Dermis blood vessel endothelial cell (primary cell): ENCODE measurements around the gene FBN3. TPM values are rescaled to one million over a fixed set of nuclear protein-coding genes. Genes with fewer than 3 reads are reported as not detected.
"Not testable (repeated sequence)": the region's sequence is repeated elsewhere in the genome, so short reads cannot be mapped to it uniquely, and the experiment has no call there.

Source experiments
- DNase-seq: peaks from one replicate; pipeline ENCODE4 v3.0.0; 2010
- total RNA-seq: library from RNA; depleted of rRNA; stranded (reverse); fragments of >200 nt; gene quantifications from 2 replicates; pipeline ENCODE4 v1.2.3, GENCODE V29; 2014

FBN3 gene
- total RNA-seq, 1 donor from 2014 or later: not detected

DNA sequence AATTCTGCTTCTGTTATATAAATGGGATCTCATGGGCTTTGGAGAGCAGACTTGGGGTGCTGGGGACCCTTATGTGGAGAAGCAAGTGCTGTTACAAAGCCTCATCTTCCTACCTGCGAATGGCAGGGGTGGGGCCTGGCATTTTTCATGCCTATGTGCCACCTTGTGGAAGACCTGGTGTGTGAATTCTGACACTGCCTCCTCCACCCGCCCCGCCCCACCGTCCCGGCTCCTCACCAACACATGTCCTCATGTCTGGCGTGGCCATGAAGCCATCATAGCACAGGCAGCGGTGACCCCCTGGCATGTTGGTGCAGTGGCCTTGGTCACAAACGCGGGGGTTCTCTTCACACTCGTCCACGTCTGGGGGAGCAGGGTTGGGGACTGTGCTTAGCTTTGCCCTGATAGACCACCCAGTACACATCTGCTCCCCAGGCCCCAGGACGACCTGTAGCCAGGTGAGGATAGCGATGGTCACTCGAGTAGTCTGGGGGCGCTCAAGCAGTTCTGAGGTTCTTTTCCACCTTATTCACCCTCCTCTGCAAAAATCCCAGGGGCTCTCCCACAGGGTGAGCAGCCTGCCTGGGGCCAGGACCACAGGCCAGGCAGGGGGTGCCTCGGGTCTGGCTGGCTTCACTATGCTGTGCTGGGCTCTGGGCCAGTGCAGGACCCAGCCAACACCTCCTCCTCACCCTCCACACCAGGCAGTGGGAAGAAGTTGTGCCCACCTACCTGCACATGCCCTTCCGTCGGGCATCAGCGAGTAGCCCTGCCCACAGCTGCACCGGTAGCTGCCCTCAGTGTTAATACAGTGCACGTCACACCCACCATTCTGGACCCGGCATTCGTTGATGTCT is 32.7 kb downstream of the FBN3 start:
- DNase-seq: no peak

- DNase-seq: no peak
Observed at GRCh38 chr19:8115805-8116396, 33.5 kb downstream of the FBN3 start.

DNA sequence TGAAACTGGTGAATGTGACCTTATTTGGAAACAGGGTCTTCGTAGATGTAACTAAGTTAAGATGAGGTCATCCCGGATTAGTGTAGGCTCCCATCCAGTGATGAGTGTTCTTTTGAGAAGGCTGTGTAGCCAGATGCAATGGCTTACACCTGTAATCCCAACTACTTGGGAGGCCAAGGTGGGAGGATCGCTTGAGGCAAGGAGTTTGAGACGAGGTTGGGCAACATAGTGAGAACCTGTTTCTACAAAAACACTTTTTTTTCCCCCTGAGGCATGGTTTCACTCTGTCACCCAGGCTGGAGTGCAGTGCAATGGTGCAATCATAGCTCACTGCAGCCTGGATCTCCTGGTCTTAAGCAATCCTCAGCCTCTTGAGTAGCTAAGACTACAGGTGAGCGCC is 36.4 kb downstream of the FBN3 start:
- DNase-seq: no peak

GRCh38 chr19:8111376-8111775 is 38.0 kb downstream of the FBN3 start:
- DNase-seq: no peak

GRCh38 chr19:8110931-8111330 is 38.5 kb downstream of the FBN3 start:
- DNase-seq: no peak

DNA sequence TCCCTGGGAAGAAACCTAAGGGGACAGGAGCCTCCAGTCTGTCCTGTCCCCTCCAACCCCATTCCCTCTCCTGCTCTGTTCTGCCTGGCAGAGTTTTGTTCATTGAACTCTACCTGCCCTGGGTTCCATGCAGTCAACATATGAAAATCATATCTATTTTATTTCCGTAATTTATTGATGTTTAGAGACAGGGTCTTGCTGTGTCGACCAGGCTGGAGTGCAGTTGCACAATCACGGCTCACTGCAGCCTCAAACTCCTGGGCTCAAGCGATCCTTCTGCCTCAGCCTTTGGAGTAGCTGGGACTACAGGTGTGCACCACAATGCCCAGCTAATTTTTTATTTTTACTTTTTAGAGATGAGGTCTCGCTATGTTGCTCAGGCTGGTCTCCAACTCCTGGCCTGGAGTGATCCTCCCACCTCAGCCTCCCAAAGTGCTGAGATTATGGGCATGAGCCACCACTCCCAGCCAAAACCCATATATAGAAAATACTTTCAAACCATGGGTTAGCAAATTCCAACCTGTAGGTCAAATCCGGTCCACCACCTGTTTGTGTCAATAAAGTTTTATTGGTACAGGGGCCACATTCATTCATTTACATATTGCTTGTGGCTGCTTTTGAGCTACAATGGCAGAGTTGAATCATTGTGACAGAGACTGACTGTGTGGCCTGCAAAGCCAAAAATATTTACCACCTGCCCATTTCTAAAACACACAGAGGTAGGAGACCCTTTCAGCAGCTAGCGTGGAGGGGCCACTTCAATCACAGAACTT is 39.3 kb downstream of the FBN3 start:
- no peak for DNase-seq

DNA sequence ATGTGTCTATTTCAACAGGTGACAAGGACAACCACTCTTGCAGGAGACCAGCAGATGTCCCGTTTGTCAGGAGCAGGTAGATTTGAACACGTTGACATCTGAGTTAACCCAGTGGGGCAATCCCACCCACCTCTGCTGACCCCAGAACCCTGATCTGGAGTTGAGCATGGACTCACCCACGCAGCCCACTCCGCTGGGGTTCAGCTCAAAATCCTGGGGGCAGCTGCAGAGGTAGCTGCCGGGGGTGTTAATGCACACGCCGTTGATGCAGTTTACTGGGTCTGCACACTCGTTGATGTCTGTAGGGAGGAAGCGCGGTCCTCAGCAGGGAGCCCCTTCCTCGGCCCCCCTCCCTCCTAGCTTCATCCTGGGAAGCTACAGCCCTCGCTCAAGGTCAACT is 39.9 kb downstream of the FBN3 start:
- no peak for DNase-seq

- no peak for DNase-seq
Observed at GRCh38 chr19:8108560-8109445, 40.6 kb downstream of the FBN3 start.

DNA sequence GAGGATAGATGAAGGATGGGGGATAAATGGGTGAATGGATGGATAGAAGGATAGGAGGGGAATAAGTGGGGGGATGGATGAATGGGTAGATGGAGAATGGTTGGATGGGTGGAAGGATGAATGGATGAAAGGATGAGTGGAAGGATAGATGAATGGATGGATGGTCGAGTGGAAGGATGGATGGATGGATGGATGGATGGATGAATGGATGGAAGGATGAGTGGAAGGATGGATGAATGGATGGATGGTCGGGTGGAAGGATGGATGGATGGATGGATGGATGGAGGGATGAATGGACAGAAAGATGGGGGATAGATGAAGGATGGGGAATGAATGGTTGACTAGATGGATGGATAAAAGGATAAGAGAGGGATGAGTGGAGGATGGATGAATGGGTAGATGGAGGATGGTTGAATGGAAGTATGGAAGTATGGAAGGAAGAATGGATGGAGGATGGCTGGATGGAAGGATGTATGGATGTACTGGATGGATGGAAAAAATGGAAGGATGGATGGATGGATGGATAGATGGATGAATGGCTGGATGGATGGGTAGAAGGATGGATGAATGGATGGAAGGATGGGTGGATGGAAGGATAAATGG is 42.0 kb downstream of the FBN3 start:
- no peak for DNase-seq

- no peak for DNase-seq
Observed at GRCh38 chr19:8105471-8105870, 43.9 kb downstream of the FBN3 start.

DNA sequence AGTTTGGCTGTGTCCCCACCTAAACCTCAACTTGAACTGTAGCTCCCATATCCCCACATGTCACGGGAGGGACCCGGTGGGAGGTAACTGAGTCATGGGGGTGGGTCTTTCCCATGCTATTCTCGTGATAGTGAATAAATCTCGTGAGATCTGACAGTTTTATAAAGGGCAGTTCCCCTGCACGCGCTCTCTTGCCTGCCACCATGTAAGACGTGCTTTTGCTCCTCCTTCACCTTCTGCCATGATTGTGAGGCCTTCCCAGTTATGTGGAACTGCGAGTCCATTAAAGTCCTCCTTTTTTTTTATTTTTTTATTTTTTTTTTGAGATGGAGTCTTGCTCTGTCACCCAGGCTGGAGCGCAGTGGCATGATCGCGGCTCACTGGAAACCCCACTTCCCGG is 47.5 kb downstream of the FBN3 start:
- not testable (repeated sequence) for DNase-seq

GRCh38 chr19:8101311-8101710 is 48.1 kb downstream of the FBN3 start:
- no peak for DNase-seq

- no peak for DNase-seq
Observed at GRCh38 chr19:8097681-8098567, 51.5 kb downstream of the FBN3 start.

DNA sequence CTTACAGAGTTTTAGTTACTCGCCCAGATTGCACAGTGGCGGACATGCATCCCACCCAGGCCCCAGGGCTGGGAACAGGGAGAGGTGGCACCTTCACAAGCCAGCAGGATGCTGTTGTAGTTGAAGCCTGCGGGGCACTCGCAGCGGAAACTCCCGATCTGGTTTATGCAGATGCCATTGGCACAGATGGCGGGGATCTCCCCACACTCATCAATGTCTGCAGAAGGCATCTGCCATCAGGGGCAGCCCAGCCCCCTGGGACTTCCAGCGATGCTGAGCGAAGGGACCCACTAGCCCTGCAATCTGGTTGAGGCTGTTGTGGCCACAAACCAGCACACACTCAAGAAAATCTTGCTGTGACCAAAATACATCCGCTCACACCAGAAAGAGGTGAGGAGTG is 52.2 kb downstream of the FBN3 start:
- no peak for DNase-seq

DNA sequence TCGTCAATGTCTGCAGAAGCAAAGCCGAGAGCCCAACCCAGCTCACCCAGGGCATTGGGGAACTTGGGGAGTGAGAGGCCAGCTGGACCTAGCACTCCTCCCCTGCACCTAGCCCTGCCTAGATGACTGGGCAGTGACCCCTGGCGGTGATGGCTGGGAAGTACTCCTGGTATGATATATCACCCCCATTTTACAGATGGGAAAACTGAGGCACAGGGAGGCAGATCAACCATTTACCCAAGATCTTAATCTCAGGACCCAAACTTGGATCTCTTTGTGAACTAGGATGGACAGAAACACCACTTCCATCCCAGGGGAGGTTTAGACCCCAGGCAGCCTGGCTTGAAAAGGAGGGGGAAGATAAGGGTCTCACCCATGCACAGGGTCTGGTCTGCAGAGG is 53.3 kb downstream of the FBN3 start:
- DNase-seq: no peak

GRCh38 chr19:8095354-8095886 is 54.0 kb downstream of the FBN3 start:
- no peak for DNase-seq

DNA sequence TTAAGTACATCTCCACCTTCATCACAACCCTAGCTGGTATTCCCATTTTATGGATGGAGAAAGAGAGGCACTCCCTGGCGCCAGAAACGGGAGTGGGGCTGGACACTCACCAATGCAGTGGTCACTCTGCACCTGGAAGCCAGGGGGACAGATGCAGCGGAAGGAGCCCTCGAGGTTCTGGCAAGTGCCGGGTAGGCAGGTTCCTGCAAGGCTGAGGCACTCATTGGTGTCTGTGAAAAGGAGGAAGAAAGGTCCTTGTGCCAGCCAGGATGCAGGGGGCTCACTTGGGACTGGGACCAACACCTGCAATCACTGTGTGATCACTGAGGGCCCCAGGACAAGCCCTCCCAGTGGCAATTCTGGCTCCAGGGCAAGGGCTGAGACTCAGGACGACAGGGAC is 55.1 kb downstream of the FBN3 start:
- DNase-seq: no peak

DNA sequence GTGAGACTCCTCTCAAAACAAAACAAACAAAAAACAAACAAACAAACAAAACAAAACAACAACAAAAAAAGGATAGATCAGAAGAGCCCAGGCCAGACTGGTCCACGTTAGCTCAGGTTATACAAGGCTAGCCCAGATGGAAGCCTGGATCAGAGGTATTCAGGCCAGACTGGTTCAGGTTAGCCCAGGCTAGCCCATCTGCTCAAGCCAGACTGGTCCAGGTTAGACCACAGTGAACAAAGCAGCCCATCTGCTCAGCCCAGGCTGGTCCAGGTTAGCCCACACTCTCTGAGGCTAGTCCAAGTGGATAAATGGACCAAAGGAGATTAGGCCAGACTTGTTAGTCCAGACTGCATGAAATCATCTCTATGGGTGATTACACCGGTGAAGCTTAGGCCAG is 55.7 kb downstream of the FBN3 start:
- DNase-seq: no peak

DNA sequence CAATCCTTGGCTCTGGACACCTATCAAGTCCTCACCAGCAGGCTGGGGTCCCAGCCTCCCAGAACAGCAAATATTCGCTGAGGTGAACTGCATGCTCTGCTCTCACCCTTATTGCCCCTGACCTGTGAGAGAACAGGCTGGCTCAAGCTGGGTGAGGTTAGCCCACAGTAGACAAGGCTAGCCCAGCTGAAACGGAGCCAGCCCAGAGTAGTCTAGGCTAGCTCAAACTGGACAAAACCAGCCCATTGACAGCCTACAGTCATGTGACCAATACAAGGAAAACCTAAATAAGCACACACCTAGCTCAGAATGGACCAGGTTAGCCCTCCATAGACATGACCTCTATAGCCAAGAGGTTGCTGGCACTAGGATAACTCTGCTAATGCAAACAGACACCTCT is 58.4 kb downstream of the FBN3 start:
- no peak for DNase-seq

GRCh38 chr19:8089664-8090601 is 59.5 kb downstream of the FBN3 start:
- no peak for DNase-seq
